Measurements from ENCODE around the gene SLC23A2. TPM values are rescaled to one million over a fixed set of nuclear protein-coding genes. Genes with fewer than 3 reads are reported as not detected.

SLC23A2 gene
- total and polyA plus RNA-seq, 8 donors, result 4.3 to 12.9 (median 8.8) TPM

GRCh38 chr20:4833074-4833728 is 168.1 kb downstream of the SLC23A2 start:
- Histone ChIP-seq H3K4me3 (no peak overlapping the region), H3K4me1 (no peaks in the 10 kb centered on the region), H3K9me3 (no peaks in the 10 kb centered on the region), H3K27ac (no peak overlapping the region), H3K36me3 (no peaks in the 10 kb centered on the region), H3K27me3 (no peaks in the 10 kb centered on the region)
- FAIRE-seq (no peak), DNase-seq (no peak), ATAC-seq (no peak)
- WGBS, 2 donors, result 76 to 77% methylated on average over 6 of the region's 6 CpGs
- intact Hi-C loops (cut with DNase I), result no loop called here
- no peak for TF ChIP-seq CTCF (IDR thresholded peaks at IDR 0.05)

- DNase-seq (no peak), ATAC-seq (no peak), FAIRE-seq (no peak)
- Histone ChIP-seq H3K36me3 (no peaks in the 10 kb centered on the region), H3K27me3 (no peaks in the 10 kb centered on the region), H3K9me3 (no peaks in the 10 kb centered on the region), H3K27ac (no peak overlapping the region), H3K4me1 (no peaks in the 10 kb centered on the region), H3K4me3 (no peak overlapping the region)
- intact Hi-C loops (cut with DNase I), result no loop called here
- TF ChIP-seq CTCF (IDR thresholded peaks at IDR 0.05), result no peak
- 72 to 75% methylated on average over 2 of the region's 2 CpGs for WGBS, 2 donors
These were observed 168.8 kb downstream of the SLC23A2 start for GRCh38 chr20:4832469-4832868.

- WGBS, 2 donors, result 51% methylated on average over 2 of the region's 2 CpGs
- no peak for TF ChIP-seq CTCF (IDR thresholded peaks at IDR 0.05)
- no peaks in the 10 kb centered on the region for H3K9me3 ChIP-seq
- intact Hi-C loops (cut with DNase I), result no loop called here
- FAIRE-seq (no peak), ATAC-seq (no peak), DNase-seq (no peak)
- no peak overlapping the region for H3K27ac ChIP-seq
- no peaks in the 10 kb centered on the region for H3K36me3 ChIP-seq
- H3K4me1 ChIP-seq, result no peaks in the 10 kb centered on the region
- H3K4me3 ChIP-seq, result no peak overlapping the region
- H3K27me3 ChIP-seq, result no peaks in the 10 kb centered on the region
These were observed 170.6 kb downstream of the SLC23A2 start for GRCh38 chr20:4830696-4831095.

- WGBS, 2 donors, result 79 to 87% methylated on average over 3 of the region's 3 CpGs
- H3K4me1 ChIP-seq, result no peaks in the 10 kb centered on the region
- H3K9me3 ChIP-seq, result no peaks in the 10 kb centered on the region
- no peak overlapping the region for H3K4me3 ChIP-seq
- no peaks in the 10 kb centered on the region for H3K36me3 ChIP-seq
- intact Hi-C loops (cut with DNase I), result no loop called here
- H3K27me3 ChIP-seq, result no peaks in the 10 kb centered on the region
- TF ChIP-seq CTCF (IDR thresholded peaks at IDR 0.05), result no peak
- ATAC-seq (no peak), DNase-seq (no peak), FAIRE-seq (no peak)
- no peak overlapping the region for H3K27ac ChIP-seq
These were observed 171.1 kb downstream of the SLC23A2 start for GRCh38 chr20:4830259-4830658.

GRCh38 chr20:4829514-4830215 is 171.6 kb downstream of the SLC23A2 start:
- Histone ChIP-seq H3K4me1 (no peaks in the 10 kb centered on the region), H3K9me3 (no peaks in the 10 kb centered on the region), H3K27ac (peak overlapping the region in 1 of 4 donors; percentile 47), H3K27me3 (no peaks in the 10 kb centered on the region), H3K4me3 (no peak overlapping the region), H3K36me3 (no peaks in the 10 kb centered on the region)
- DNase-seq (no peak), FAIRE-seq (no peak), ATAC-seq (peak in 3 of 4 donors; percentile 24 to 60 (median 48))
- TF ChIP-seq CTCF (IDR thresholded peaks at IDR 0.05), result no peak
- 44 to 52% methylated on average over 4 of the region's 4 CpGs for WGBS, 2 donors
- intact Hi-C loops (cut with DNase I), result no loop called here
